HepG2 (cell line): ENCODE results near the gene MYO6. TPM values are rescaled to one million over a fixed set of nuclear protein-coding genes. Genes with fewer than 3 reads are reported as not detected.
"Not testable (repeated sequence)": the region's sequence is repeated elsewhere in the genome, so short reads cannot be mapped to it uniquely, and the experiment has no call there.

ENCODE experiments used
- ATAC-seq: fragments of 200-7000 bp; cut with Tn5 transposase; 3 replicates; pipeline ENCODE4 v1.9.1; 2020; ENCODE audit warnings: mild to moderate bottlenecking, moderate library complexity
- BruUV-seq: library from RNA; stranded (reverse); fragments of 400-500 nt; replicated peaks from 2 replicates; lab custom pipeline; 2021; lab: Mats Ljungman, UMichigan
- CTCF ChIA-PET: fragments of 300-600 bp; formaldehyde crosslinking; extraction: SDS; loops from one replicate; lab custom pipeline; 2021; ENCODE audit warnings: low total read pairs, inconsistent platforms, low intra/inter-chr PET ratio; lab: Yijun Ruan, JAX
- POLR2A ChIA-PET: fragments of 350-600 bp; sonication (Branson Sonifier 250); formaldehyde crosslinking; loops from one replicate; lab custom pipeline; 2020; ENCODE audit warnings: antibody characterized with exemption, inconsistent platforms; lab: Yijun Ruan, JAX
- DNase-seq: peaks from one replicate; pipeline ENCODE4 v3.0.0-alpha.2; 2015; ENCODE audit warnings: low spot score
- FAIRE-seq: peaks from 3 replicates; lab custom pipeline; 2011; peaks lifted over from hg19 to GRCh38; lab: Jason Lieb, UNC
- H2AFZ ChIP-seq: one replicate; pipeline ENCODE4 v1.6.1; 2011; ENCODE audit warnings: low read length, inconsistent platforms
- H3K27ac ChIP-seq: fragments of 300-600 bp; 3 replicates; pipeline ENCODE4 v1.8.0; 2011; ENCODE audit warnings: mixed run types, mild to moderate bottlenecking, mixed read lengths, low read length, inconsistent platforms; ENCODE audit not compliant: insufficient read depth; ENCODE audit errors: extremely low read length
- H3K27me3 ChIP-seq, 2 experiments: fragments of 200-600 bp in 1 of 2; 2 replicates in 1 of 2; 3 replicates in 1 of 2; pipeline versions ENCODE4 v1.6.0 to v1.8.0; 2011; ENCODE audit warnings: low read length in 2 of 2, mild to moderate bottlenecking in 2 of 2, moderate library complexity in 2 of 2, inconsistent platforms in 1 of 2; ENCODE audit not compliant: insufficient read depth in 2 of 2, control insufficient read depth in 1 of 2
- H3K36me3 ChIP-seq, 2 experiments: fragments of 200-600 bp in 1 of 2; replicated peaks in 1 of 2; 2 replicates in 1 of 2; 3 replicates in 1 of 2; pipeline versions ENCODE4 v1.5.1 to v1.8.0; 2011; ENCODE audit warnings: low read length in 2 of 2, inconsistent platforms in 1 of 2; ENCODE audit not compliant: insufficient read depth in 2 of 2, control insufficient read depth in 1 of 2
- H3K4me1 ChIP-seq: 2 replicates; pipeline ENCODE4 v1.5.1; 2012; ENCODE audit warnings: low read length, inconsistent platforms; ENCODE audit not compliant: insufficient read depth
- H3K4me2 ChIP-seq: 2 replicates; pipeline ENCODE4 v1.6.0; 2011; ENCODE audit warnings: low read depth, low read length, inconsistent platforms
- H3K4me3 ChIP-seq, 3 experiments: fragments of 200-600 bp in 1 of 3; sonication (generic), shearing (Covaris generic) in 1 of 3; replicated peaks in 1 of 3; 2 replicates each; pipeline ENCODE4 v1.5.1; 2011 to 2016; ENCODE audit warnings: low read length in 3 of 3, inconsistent platforms in 2 of 3, low read depth in 2 of 3, mild to moderate bottlenecking in 2 of 3, control low read depth in 1 of 3, mixed read lengths in 1 of 3; ENCODE audit not compliant: insufficient read depth in 1 of 3
- H3K79me2 ChIP-seq: one replicate; pipeline ENCODE4 v1.6.1; 2011; ENCODE audit warnings: low read length, inconsistent platforms; ENCODE audit not compliant: insufficient read depth
- H3K9ac ChIP-seq: 2 replicates; pipeline ENCODE4 v1.6.0; 2011; ENCODE audit warnings: mild to moderate bottlenecking, low read depth, low read length, inconsistent platforms; ENCODE audit not compliant: insufficient read depth
- H3K9me3 ChIP-seq: 2 replicates; pipeline ENCODE4 v1.5.1; 2012; ENCODE audit warnings: mild to moderate bottlenecking, low read length
- H4K20me1 ChIP-seq: 2 replicates; pipeline ENCODE4 v1.6.0; 2011; ENCODE audit warnings: inconsistent platforms, mild to moderate bottlenecking, low read length, moderate library complexity; ENCODE audit not compliant: insufficient read depth
- ARHGAP35 ChIP-seq: sonication (generic); formaldehyde crosslinking; IDR thresholded peaks from 2 replicates; pipeline ENCODE4 v1.9.0; 2022; ENCODE audit warnings: mild to moderate bottlenecking, inconsistent platforms, moderate library complexity, missing genetic modification reagents, borderline replicate concordance
- DMTF1 ChIP-seq: sonication (generic); formaldehyde crosslinking; IDR thresholded peaks from 2 replicates; pipeline ENCODE4 v1.4.0; 2020; ENCODE audit warnings: mild to moderate bottlenecking, missing genetic modification reagents
- FOXA1 ChIP-seq, 2 experiments: fragments of 450-650 bp in 1 of 2; sonication (generic) in 1 of 2; formaldehyde crosslinking in 1 of 2; IDR thresholded peaks; 2 replicates each; pipeline versions ENCODE4 v1.4.0 to v1.6.1; 2016 to 2020; ENCODE audit warnings: missing genetic modification reagents in 1 of 2
- FOXA3 ChIP-seq: IDR thresholded peaks from 2 replicates; pipeline ENCODE4 v1.6.1; 2016; ENCODE audit warnings: missing genetic modification reagents, missing compliant biosample characterization
- YY1 ChIP-seq: IDR thresholded peaks from 2 replicates; pipeline ENCODE4 v1.6.1; 2011; ENCODE audit warnings: low read length, low read depth, moderate library complexity, mild to moderate bottlenecking; ENCODE audit not compliant: insufficient read depth, insufficient replicate concordance
- ZBTB21 ChIP-seq: sonication (generic); formaldehyde crosslinking; IDR thresholded peaks from 2 replicates; pipeline ENCODE4 v1.4.0; 2020; ENCODE audit warnings: missing genetic modification reagents
- ZMYM4 ChIP-seq: sonication (generic); formaldehyde crosslinking; IDR thresholded peaks from 2 replicates; pipeline ENCODE4 v1.8.1; 2023; ENCODE audit warnings: mild to moderate bottlenecking, missing genetic modification reagents
- ZNF672 ChIP-seq: sonication (generic); formaldehyde crosslinking; IDR thresholded peaks from 2 replicates; pipeline ENCODE4 v1.8.1; 2022; ENCODE audit warnings: missing genetic modification reagents
- WGBS: methylation state at CpG from one replicate; pipeline ENCODE4 v1.1.6; 2017; ENCODE audit warnings: low lambda C conversion rate; 5-methylcytosine and 5-hydroxymethylcytosine counted together
- in situ Hi-C: cut with HindIII; loops from 2 replicates; pipeline ENCODE4 v1.10.0; 2017; ENCODE audit warnings: low pct_unique_long_range_greater_than_20kb; ENCODE audit not compliant: extremely low pct_ligation_motif_present
- intact Hi-C: fragments of 100-400 bp; cut with micrococcal nuclease; formaldehyde crosslinking; loops from one replicate; pipeline ENCODE4 v1.10.0; 2022; ENCODE audit not compliant: unreplicated experiment
- polyA plus RNA-seq, 8 experiments: library from polyadenylated mRNA; depleted of rRNA in 3 of 8; stranded (reverse) in 7 of 8; unstranded in 1 of 8; fragments of >200 nt; fragmentation: Illumina TruSeq in 4 of 8; extraction: Trizol in 4 of 8; gene quantifications; 2 replicates each; pipeline versions ENCODE4 v1.2.1 to v1.2.3, GENCODE V29; 2011 to 2016; ENCODE audit warnings: low read depth in 4 of 8, missing spikeins in 1 of 8, mixed read lengths in 1 of 8; ENCODE audit not compliant: insufficient read depth in 1 of 8
- total RNA-seq, 5 experiments: library from RNA; depleted of rRNA; stranded (reverse); fragments of >200 nt; fragmentation: Illumina TruSeq; extraction: Trizol; gene quantifications; 2 replicates each; pipeline ENCODE4 v1.2.3, GENCODE V29; 2016; ENCODE audit warnings: low read depth in 1 of 5
- TF ChIP-seq, protein P1 (sequence below): sonication (generic); formaldehyde crosslinking; IDR thresholded peaks from 2 replicates; pipeline ENCODE4 v1.4.0; 2020; ENCODE audit warnings: missing genetic modification reagents, borderline replicate concordance
- TF ChIP-seq, protein P2 (sequence below): sonication (generic); formaldehyde crosslinking; IDR thresholded peaks from 2 replicates; pipeline ENCODE4 v1.9.0; 2021; ENCODE audit warnings: missing genetic modification reagents, mild to moderate bottlenecking, borderline replicate concordance

The MYO6 gene
- total and polyA plus RNA-seq, 2 of the 13 experiments (the other 11 are each of a cell fraction or from before 2014, with no cell fraction given) = 5.4 to 7.5 TPM

DNA sequence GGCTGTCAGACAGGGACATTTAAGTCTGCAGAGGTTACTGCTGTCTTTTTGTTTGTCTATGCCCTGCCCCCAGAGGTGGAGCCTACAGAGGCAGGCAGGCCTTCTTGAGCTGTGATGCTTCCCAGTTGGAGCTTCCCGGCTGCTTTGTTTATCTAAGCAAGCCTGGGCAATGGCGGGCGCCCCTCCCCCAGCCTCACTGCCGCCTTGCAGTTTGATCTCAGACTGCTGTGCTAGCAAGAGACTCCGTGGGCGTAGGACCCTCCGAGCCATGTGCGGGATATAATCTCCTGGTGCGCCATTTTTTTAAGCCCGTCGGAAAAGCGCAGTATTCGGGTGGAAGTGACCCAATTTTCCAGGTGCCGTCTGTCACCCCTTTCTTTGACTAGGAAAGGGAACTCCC, 156.1 kb downstream of the MYO6 start:
- POLR2A ChIA-PET; H3K36me3 ChIP-seq; H3K4me1 ChIP-seq; H3K27ac ChIP-seq; H3K4me3 ChIP-seq; H4K20me1 ChIP-seq; ATAC-seq; intact Hi-C loops; H3K27me3 ChIP-seq; BruUV-seq; H3K79me2 ChIP-seq; H3K9ac ChIP-seq; H3K9me3 ChIP-seq; FAIRE-seq; H3K4me2 ChIP-seq; CTCF ChIA-PET; H2AFZ ChIP-seq; in situ Hi-C loops; TF ChIP-seq FOXA1 (IDR thresholded peaks at IDR 0.05): not testable (repeated sequence)
- TF ChIP-seq, protein P1, sequence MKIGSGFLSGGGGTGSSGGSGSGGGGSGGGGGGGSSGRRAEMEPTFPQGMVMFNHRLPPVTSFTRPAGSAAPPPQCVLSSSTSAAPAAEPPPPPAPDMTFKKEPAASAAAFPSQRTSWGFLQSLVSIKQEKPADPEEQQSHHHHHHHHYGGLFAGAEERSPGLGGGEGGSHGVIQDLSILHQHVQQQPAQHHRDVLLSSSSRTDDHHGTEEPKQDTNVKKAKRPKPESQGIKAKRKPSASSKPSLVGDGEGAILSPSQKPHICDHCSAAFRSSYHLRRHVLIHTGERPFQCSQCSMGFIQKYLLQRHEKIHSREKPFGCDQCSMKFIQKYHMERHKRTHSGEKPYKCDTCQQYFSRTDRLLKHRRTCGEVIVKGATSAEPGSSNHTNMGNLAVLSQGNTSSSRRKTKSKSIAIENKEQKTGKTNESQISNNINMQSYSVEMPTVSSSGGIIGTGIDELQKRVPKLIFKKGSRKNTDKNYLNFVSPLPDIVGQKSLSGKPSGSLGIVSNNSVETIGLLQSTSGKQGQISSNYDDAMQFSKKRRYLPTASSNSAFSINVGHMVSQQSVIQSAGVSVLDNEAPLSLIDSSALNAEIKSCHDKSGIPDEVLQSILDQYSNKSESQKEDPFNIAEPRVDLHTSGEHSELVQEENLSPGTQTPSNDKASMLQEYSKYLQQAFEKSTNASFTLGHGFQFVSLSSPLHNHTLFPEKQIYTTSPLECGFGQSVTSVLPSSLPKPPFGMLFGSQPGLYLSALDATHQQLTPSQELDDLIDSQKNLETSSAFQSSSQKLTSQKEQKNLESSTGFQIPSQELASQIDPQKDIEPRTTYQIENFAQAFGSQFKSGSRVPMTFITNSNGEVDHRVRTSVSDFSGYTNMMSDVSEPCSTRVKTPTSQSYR = peak; percentile 58; the same call in 1 of the 2 replicates
- TF ChIP-seq FOXA1 (CRISPR knock-in tag; IDR thresholded peaks at IDR 0.05) (peak; percentile 20; the same call in 1 of the 2 replicates), ZMYM4 (CRISPR knock-in tag) (0 out of 2 replicates have a peak, but pooled peaks have one; percentile 32), FOXA3 (CRISPR knock-in tag) (0 out of 2 replicates have a peak, but pooled peaks have one; percentile 13), YY1 (peak; percentile 50)
- peak; percentile 15 for DNase-seq
- WGBS = 85% methylated on average over 12 of the region's 14 CpGs

GRCh38 chr6:75906871-75907270, 157.8 kb downstream of the MYO6 start:
- Histone ChIP-seq H3K27me3 (no peaks in the 10 kb centered on the region), H3K79me2 (no peaks in the 10 kb centered on the region), H3K4me1 (peaks cover 9% of the 10 kb centered on the region), H3K27ac (no peak overlapping the region), H2AFZ (no peak overlapping the region), H3K4me3 (no peak overlapping the region), H3K9me3 (no peaks in the 10 kb centered on the region), H3K4me2 (no peak overlapping the region), H3K9ac (no peak overlapping the region), H4K20me1 (no peaks in the 10 kb centered on the region), H3K36me3 (no peaks in the 10 kb centered on the region)
- in situ Hi-C loops (no loop called here), intact Hi-C loops (no loop called here)
- CTCF ChIA-PET = no interaction called here
- POLR2A ChIA-PET = no interaction called here
- FAIRE-seq (peak; percentile 56), ATAC-seq (peak; percentile 86), DNase-seq (no peak)
- WGBS = 76% methylated on average over 3 of the region's 3 CpGs
- no TSS peak for BruUV-seq
- TF ChIP-seq ZBTB21 = no peak
- no peak for TF ChIP-seq ZNF672 (CRISPR knock-in tag)
- TF ChIP-seq ARHGAP35 (CRISPR knock-in tag) = no peak
- TF ChIP-seq, protein P2, sequence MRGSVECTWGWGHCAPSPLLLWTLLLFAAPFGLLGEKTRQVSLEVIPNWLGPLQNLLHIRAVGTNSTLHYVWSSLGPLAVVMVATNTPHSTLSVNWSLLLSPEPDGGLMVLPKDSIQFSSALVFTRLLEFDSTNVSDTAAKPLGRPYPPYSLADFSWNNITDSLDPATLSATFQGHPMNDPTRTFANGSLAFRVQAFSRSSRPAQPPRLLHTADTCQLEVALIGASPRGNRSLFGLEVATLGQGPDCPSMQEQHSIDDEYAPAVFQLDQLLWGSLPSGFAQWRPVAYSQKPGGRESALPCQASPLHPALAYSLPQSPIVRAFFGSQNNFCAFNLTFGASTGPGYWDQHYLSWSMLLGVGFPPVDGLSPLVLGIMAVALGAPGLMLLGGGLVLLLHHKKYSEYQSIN (CRISPR knock-in tag) = no peak
- TF ChIP-seq DMTF1 (CRISPR knock-in tag) = no peak
